Occipital lobe (tissue), 2 donors: ENCODE data around the gene NTN1. TPM values are rescaled to one million over a fixed set of nuclear protein-coding genes. Genes with fewer than 3 reads are reported as not detected.
"Not testable (repeated sequence)": the region's sequence is repeated elsewhere in the genome, so short reads cannot be mapped to it uniquely, and the experiment has no call there.

ENCODE experiments used
- DNase-seq: peaks from one replicate; lab custom pipeline; 2025; lab: John Stamatoyannopoulos, UW
- total RNA-seq: library from RNA; depleted of rRNA; stranded (reverse); fragments of >200 nt; gene quantifications from one replicate; pipeline ENCODE4 v1.2.3, GENCODE V29; 2014

Gene NTN1
- total RNA-seq, 1 donor from 2014 or later = 1.1 TPM

DNA sequence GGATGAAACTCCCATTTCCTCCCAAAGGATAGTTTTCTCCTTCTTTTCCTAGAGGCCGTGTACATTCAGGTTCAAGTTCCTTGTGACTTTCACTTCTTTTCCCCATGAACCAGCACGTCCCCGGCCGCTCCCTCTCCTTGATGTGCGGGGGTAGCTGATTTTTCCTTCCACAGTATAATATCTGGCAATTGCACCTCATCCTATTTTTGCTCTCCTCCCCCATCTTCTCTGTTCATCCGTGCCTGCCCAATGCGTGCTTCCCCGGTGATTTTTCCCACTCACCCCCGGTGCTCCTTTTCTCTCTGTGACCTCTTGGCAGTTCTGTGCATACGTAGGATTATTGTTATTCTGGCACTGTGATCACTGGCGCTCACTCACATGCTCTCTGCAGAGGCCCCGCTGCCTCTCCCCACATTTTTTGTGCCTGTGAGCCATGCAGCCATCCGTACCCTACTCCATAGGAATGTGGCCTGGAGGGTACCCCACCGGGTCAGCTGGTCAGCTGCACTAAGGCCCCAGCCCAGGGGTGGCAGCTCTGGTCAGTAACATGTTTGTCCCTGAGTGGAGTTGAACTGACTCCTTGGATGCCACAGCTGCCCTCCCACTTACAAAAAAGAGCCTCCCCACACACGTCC, 100.0 kb downstream of the NTN1 start:
- no peak for DNase-seq

DNA sequence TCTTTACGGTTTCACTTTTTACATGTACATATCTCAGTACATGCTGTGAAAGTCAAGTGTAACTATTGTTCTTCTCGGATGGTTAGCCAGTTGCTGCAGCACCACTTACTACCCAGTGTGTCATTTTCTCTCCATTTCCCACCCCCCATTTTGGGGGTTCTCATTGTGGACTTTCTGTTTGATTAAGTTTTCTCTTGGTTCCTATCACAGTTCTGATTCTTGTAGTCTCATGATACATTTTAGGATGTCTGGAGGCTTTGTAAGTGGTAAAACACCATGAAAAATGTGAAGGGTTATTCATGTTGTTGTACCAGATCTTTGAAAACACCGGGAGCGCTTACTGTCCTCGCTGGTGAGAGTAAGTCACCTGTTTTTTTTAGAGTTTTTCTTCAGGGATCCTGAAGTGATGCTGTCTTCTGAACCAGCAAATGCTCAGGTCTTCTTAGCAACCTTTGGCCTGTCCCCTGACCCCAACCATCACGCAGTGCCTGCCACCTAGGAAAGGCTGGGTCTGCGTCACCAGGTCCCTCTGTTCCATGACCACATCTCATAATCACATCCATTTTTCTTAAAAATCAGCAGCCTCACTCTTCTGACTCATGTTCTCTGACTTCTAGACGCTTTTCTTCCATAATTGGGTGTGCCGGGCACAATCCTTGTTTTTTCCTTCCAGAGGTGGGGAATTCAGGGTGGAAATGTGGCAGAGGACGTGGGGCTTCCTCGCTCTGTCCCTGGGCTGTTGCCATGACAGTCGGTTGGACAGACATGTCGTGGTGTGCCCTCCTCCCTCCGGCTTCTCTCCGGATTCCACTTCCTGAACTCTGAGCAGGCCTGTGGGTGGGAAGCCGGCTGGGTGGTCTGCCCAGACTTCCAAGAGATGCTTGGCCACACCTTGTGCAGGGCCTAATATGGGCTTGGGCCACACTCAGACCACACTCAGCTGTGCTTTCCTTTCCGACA, 102.6 kb downstream of the NTN1 start:
- no peak for DNase-seq

DNA sequence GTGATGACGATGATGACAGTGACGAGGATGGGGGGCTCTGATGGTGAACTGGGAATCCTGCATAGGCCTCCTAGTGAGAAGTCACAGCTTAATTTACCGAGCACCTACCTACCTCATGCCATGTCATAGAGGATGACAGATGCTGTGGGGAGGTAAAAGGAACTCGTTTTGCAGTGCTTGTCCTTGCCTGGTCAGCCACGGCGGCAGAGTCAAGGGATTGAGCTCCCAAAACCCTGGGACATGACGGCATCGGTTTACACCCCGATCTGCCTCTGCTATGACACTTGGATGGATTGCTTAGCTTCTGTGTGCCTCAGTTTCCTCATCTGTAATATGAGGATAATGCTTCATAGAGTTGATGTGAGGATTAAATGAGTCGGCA, 103.2 kb downstream of the NTN1 start:
- no peak for DNase-seq

DNA sequence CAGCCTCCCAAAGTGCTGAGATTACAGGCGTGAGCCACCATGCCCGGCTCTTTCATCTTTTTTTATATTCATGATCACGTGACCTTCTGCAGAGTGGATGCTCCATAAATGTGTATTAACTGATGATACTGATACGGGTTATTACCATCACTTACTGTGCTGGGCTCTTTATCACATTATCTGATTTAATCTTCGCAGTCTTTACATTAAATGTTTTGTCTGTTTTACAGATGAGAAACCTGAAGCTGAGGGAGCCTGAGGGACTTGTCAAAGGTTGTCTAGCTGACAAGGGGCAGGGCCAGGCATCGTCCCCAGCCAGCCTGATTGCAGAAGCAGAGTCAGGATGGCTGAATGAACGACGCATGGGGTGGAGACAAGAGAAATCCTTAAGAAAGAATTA, 104.4 kb downstream of the NTN1 start:
- DNase-seq = no peak

DNA sequence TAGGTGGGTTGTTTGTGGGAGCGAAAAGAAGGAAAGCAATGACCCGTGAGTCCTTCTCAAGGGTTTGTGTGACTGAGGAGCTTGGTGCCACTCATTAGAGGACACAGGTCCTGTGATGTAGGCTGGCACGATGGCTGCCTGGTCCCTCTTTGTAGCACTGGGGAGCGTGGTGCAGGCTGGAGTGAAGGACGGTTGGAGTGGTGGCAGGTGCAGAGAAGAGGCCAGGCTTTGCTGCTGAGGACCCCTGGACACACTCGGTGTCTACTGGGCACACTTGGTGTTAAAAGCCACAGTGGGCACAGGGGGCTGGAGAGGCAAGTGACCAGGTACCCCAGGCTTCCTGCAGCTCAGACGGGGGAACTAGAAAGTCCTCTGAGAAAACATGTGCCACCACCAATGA, 106.0 kb downstream of the NTN1 start:
- no peak for DNase-seq

DNA sequence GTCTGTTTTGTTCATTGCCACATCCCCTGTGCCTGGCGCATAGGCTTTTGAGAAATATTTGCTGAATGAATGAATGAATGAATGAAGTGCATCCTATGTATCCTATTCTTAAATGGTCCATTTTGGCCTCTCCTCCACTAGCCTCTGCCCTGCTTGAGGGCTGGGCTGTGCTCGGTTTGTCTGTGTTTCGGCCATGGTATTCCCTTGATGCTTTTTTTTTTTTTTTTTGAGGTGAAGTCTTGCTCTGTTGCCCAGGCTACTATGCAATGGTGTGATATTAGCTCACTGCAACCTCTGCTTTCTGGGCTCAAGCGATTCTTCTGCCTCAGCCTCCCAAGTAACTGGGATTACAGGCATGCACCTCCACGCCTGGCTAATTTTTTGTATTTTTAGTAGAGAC, 110.1 kb downstream of the NTN1 start:
- no peak for DNase-seq

DNA sequence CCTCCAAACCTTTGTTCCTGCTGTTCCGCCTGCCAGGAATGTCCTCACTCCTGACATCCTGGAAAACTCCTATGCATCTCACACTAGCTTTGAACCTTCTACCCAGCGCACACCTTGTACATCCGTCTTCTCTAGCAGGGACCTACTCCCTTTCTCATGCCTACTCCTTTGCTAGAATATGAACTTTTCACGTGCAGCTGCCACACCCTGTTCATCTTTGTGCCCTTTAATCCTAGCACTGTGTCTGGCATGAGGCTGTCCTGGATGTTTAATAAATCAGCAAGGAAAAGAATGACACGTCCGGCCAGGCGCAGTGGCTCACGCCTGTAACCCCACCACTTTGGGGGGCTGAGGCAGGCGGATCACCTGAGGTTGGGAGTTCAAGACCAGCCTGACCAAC, 111.0 kb downstream of the NTN1 start:
- no peak for DNase-seq

DNA sequence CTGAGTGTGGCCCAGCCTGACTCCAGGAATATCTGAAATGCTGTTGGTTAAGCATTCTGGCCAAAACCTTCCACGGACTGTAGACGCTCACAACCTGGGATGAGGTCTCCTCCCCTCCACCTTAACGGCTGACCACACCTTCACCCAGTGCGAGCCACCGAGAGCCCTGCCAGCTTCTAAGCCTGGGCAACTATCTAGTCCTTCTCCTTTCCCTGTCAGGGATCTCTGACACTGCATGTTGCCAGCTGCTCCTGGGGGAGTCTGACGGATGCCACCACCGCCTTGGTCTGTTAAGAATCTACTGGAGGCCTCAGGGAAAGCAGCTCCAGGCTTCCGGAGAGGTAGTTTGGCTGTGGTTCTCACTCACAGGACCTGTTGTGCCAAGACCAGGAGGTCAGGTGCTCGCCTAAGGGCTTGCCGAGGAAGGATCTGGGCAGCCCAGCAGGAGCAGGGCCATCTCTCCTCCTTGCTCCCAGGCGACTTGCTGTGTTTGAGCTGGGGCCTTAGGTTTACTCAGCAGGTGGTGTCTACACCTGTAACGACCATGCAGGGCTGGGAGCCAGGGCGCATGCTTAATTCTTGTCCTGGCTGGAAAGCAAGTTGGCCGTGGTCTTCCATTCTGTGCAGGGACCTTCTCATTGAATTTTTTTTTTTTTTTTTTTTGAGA, 111.8 kb downstream of the NTN1 start:
- no peak for DNase-seq

DNA sequence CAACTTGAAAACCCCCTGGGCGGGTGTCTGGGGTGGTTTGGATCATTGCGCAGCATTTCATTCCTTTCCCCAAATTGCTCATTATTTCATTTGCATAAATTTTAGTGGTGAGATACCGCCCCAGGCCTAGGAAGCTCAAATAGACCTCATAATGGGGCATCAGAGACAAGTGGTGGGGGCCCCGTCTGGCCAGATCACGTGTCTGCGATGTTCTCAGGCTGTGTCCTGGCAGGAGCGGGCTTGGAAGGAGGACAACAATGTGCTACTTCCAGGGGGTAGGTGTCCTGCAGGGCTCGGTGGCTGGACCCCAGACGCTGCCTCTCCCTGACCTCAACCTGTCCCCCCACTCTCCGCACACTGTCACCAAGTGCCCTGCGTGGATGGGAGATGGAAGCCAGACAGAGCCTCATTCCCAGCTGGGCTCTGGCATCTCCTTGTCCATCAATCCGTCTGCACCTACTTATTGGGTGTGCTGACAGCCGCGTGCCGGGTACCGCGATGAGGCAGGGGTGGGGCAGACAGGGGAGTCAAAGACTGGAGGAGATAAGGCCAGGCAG, 116.9 kb downstream of the NTN1 start:
- DNase-seq = no peak

DNA sequence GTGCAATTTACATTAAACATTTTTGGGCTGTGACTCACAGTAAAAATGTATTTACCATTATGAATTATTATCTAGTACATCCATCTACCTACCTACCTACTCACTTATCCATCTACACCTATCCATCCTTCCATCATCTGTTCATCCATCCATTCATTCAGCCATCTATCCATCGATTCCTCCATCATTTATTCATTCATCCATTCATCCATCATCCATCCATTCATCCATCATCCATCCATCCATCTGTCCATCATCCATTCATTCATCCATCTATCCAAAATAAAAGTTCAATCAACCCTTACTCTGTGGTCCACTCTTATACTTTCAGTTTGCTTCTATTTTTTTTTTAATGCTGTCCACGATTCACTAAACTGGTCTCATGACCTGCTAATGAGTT, 118.4 kb downstream of the NTN1 start:
- no peak for DNase-seq

DNA sequence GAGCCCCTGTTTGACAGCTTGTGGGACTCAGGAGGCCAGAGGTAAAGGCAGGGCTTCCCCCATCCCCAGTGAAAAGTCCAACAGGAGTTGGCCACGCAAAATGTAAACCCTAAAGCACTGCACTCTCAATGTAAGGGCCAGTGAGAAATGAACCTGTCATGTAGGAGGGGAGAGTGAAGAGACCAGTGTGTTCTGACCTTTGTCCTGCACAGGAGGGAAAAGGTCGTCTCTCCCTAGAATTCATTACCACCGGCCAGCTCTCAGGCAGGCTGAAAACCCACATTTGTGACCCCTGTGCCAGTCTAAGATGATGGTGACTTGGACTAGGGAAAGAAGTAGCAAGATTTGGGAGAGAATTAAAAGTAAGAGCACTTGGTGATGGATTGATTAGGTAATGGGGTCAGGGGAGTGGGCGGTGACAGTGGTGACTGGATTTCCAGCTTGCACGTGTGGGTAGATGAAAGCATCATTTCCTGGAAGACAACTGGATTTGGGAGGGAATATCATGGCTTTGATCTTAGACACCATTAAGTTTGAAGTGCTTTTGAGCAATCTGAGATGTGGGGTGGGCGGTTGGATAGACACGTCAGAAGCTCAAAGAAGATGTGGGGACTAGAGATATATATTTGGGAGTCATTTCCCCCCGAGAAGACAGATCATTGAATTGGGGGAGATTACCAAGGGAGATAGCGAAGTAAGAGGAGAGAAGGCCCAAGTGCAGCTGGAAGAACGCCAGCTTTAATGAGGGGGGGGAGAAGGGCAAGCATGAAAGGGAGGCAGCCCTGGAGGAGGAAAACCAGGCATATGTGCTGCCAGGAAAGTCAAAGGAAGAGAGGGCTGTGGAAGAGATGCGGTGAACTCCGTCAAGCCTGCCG, 119.5 kb downstream of the NTN1 start:
- no peak for DNase-seq

DNA sequence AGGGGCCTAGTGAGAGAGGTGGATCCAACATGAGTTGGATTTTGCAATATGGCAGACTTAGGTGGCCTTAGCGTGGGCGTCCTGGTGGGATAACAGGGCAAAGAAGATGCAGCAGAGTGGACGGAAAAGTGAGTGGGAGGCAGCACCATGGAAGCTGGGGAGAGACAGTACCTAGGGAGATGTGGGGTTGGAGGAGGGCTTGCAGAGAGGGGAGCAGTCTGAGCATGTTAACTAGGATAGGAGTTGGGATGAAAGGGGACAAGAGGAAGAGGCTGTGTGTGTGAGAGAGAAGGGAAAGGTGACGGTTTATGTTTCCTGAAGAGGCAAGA, 120.1 kb downstream of the NTN1 start:
- DNase-seq = no peak

DNA sequence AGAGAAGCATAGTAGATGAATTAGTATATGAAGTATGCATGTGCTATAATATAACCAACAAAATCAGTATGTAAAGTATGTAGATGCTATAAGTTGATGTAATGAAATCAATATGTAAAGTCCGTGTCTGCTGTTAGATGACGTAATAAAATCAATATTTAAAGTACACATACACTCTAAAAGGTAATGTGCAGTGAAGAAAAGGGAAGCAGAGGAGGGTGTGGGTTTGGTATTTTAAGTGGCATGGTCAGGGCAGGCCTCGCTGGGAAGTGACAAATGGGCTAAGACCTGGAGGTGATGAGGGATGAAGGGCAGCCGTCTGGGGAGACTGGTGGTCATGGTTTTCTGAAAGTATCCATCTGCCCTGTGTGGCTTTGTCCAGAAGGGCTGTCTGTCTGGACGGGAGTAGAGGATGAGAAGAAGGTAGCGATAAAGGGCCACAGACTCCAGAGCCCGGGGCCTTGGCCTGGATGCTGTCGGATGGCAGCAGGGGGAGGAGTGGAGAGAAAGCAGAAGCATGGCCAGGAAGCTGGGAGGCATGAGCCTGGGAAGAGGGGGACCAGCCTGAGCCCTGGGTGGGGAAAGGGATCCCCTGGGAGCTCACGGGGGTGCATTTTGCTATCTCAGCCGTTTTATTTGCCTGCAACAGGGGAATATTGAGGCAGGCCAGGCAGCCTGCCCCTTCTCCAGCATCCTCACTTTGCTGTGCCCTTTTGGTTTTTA, 121.6 kb downstream of the NTN1 start:
- DNase-seq = no peak

DNA sequence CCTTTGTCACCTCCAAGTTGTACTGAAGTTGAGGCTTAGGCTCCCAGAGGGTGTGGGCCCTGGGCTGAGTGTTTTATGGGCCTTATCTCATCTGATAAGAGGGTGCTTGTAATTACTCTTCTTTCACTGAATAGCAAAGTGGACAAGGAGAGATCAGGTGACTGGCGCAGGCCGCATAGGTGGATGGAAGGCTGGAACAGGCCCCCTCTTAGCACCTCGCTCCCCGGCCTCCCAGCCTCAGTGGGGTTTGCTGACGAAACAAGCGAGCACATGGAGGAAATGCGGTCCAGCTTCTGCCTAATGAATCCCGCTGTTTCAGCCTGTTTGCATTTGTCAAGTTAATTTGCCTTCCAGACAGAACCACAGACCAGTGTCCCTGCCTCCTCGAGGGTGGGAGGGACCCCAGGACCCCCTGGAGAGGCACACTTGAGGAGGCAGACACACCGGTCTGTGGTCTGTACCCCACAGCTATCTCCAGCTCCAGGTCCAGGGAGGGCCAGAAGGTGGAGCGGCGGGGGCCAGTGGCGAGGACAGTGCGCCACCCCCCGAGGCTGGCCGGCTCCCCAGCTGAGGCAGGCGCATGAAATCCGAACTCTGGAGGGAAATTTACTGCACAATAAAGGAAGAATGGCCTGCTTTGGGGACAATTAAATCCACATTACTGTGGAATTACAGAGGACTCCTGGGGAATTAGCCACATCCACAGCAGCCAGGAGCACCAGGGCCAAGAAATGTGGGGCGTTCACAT, 123.4 kb downstream of the NTN1 start:
- no peak for DNase-seq

DNA sequence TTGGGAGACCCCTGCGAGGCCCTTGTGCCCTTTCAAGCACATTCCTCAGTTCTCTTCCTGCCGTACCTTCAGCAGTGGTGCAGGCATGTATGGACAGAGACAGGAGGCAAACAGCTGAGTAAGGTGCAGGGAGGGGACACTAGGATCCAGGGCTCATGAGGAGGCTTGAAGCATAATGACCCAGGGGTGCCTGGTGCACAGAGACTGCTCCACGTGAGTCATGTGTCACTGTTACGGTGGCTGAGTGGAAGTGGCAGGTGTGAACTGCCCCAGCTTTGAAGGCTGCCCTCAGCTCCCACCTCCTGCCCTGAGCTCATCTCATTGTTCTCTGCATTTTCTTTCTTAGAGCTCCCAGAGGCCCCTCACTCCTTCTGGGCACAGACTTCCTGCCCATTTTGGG, 124.8 kb downstream of the NTN1 start:
- no peak for DNase-seq

DNA sequence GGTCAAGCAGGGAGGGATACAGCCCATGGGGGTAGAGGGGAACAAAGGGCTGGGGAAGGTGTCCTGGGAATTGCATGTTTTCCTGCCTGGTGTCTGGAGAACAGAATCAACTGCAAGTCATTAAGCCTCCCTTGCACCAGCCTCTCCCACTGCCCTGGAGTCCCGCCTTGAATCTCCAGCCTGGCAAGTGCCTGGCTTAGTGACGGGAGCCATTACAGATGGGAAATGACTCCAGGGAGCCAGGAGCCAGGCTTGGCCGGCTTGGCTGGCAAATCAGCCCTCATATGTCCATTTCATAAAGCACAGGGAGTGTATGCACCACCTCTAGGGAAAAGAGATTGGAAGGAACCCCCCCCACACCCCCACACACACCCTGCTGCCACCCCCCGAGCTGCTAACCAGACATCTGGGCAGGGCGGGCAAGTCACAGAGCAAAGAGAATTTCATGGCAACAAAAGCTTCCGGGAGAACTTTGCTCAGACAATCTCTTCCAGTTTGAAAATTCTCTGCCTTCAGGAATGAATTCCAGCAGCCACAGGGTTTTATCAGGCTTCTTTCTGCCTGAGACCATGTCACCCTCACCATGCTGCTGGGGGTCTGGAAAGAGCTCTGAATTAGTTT, 127.7 kb downstream of the NTN1 start:
- no peak for DNase-seq

DNA sequence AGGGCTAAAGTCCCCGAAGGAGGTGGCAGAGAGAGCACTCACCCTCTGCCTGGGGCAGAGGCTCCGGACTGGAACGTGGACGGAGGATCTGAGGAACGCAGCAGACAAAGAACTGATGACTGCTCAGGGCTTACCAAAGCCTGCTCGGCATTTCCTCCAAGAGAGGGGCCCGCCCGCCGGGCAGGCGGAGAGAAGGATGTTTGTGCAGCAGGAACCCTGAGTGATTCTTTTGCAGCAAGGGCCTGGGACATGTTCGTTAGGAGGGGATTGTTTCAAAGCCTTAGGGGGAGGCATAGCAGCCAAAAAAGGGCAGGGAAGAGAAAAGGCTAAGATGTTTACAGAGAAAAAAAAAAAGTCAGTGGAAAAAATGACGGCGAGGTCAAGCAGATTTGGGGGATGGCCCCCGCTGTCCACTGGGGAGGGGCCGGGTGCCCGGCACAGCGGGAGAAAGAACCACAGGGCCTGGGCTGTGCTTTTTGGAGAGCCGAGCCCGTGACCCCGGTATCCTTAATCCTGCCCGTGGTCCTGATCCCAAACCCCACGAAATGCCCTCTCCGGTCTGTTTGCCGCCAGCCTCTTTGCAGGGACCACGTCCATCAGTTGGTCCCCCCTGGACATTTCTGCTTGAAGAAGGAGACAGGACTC, 129.3 kb downstream of the NTN1 start:
- no peak for DNase-seq

DNA sequence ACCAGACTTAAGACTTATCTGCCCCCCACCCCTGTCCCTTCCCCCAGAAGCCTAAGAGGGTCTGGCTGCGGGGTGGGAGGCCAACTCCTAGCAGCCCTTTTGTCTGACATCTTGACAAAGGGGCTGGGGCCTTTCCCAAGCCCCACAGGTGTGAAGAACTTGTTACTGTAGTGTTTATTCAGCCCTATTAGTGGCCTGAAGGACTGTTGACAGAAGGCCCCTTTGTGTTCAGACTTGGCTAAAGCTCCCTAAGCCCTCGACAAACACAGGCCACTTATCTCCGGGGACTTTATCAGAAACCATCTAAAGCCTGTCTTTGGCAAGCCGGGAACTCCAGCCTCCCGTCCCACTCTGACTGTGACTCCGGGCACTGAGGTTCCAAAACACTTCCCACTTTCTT, 129.8 kb downstream of the NTN1 start:
- no peak for DNase-seq

DNA sequence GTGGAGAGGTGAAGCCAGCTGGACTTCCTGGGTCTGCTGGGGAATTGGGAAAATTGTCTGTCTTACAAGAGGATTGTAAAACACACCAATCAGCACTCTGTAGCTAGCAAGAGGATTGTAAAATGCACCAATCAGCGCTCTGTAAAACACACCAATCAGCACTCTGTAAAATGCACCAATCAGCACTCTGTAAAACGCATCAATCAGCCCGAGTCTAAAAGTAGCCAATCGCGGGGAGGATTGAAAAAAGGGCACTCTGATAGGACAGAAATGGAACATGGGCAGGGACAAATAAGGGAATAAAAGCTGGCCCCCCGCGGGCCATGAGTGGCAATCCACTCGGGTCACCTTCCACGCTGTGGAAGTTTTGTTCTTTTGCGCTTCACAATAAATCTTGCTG, 130.4 kb downstream of the NTN1 start:
- DNase-seq = not testable (repeated sequence)
